Daoy (cell line): Measurements from ENCODE around the gene RHBDL1. TPM values are rescaled to one million over a fixed set of nuclear protein-coding genes. Genes with fewer than 3 reads are reported as not detected.

ENCODE experiments used
- DNase-seq: peaks from one replicate; pipeline ENCODE4 v3.0.0-alpha.2; 2015; ENCODE audit warnings: low read depth
- total RNA-seq: library from RNA; depleted of rRNA; stranded (reverse); fragments of >200 nt; shearing (Covaris generic); gene quantifications from 2 replicates; pipeline ENCODE4 v1.2.3, GENCODE V29; 2014; rRNA removed

Gene RHBDL1
- 0.11 and 1.5 TPM in 2 replicates for total RNA-seq

DNA sequence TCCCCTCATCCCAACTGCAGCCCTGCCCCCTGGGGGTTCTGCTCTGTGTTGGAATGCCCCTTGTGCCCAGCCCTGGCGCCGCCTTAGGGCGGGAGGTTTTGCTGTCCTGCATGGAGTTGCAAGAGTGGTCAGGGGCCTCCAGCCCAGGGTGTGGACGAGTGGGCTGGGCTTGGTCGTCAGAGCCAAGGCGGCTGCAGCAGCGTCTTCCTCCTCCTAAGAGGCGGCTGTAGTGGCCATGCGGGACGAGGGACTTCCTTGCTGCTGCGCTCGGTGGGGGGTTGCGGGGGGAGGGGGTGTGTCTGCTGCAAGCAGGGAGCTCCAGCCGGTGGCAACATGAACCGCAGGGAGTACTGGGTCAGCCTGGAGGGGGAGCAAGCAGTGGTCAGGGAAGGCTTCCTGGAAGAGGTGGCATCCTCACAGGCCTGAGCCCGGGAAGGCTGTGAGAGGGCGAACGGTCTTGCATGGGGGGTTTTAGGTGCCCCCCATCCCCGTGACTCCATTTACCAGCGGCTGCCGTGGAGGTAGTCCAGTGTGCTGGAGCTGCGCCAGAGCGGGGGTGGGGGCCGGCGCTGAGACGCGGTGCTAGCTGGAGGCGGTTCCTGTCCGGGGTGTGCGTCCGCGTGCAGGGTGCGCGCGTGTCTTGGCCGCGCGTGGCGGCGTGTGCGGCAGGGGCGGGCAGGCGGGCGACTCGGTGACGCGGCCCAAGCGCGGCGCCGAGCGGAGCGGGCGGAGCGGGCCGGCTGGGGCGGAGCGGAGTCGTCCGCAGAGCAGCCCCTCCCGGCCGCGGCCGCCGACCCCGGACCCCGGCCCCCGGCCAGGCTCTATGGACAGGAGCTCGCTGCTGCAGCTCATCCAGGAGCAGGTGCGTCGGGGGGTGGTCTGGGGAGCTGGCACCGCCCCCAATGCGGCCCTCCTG lies at the start of gene RHBDL1:
TSS of gene RHBDL1 (plus strand) at position 704 of the 916 bp plus-strand sequence. CDS start at position 824, 120 bp downstream.
- DNase-seq = peak; percentile 61

DNA sequence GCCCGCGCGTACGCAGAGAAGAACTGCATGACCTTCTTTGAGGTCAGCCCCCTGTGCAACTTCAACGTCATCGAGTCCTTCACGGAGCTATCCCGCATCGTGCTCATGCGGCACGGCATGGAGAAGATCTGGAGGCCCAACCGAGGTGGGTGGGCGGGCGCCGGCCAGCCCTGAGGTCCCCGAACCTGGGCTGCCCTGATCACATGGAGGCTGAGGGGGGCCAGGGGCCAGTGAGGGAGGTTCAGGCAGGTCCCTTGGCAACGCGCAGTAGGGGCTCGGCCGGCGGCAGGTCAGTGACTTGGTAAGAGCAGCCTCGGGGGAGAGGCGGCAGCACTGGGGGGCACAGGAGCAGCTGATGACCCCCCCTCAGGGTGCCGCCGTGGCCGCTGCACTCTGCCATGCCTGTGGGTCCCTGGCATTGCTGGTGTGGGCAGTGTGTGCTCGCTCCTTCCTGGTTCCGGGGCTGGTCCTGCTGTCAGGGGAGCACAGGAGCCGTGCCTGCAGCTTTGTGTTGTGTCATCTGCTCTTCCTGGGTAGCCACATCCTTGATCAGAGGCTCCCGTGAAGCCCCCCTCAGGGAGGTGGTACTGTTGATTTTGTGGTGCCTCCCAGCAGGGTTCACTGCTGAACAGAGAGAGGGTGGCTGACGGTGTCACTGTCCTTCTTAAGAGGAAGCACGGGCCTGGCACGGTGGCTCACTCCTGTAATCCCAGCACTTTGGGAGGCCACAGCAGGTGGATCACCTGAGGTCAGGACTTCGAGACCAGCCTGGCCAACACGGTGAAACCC lies 49.3 kb upstream of the RHBDL1 start:
- DNase-seq = no peak

DNA sequence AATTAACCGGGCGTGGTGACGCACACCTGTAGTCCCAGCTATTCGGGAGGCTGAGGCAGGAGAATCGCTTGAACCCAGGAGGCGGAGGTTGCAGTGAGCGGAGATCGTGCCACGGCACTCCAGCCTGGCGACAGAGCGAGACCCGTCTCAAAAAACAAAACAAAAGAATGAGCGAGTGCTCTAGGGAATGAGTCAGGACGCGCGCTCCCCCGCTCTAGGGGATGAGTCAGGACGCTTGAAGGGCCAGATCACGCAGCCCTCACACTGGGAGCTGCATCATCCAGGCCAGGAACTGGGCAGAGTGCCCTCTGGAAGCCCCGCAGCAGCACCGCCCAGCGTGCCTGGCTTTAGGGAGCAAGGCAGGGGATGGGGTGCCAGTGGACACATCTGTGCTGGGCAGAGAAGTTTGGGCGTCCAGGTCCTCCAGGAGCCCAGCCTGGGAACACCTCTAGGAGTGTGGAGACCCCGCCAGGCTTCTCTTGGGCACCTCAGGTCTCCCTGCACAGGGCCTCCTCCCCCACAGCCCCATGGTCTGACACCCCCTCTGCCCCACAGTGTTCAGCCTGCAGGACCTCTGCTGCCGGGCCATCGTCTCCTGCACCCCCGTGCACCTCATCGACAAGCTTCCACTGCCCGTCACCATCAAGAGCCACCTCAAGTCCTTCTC lies 48.6 kb upstream of the RHBDL1 start:
- DNase-seq = peak; percentile 97

DNA sequence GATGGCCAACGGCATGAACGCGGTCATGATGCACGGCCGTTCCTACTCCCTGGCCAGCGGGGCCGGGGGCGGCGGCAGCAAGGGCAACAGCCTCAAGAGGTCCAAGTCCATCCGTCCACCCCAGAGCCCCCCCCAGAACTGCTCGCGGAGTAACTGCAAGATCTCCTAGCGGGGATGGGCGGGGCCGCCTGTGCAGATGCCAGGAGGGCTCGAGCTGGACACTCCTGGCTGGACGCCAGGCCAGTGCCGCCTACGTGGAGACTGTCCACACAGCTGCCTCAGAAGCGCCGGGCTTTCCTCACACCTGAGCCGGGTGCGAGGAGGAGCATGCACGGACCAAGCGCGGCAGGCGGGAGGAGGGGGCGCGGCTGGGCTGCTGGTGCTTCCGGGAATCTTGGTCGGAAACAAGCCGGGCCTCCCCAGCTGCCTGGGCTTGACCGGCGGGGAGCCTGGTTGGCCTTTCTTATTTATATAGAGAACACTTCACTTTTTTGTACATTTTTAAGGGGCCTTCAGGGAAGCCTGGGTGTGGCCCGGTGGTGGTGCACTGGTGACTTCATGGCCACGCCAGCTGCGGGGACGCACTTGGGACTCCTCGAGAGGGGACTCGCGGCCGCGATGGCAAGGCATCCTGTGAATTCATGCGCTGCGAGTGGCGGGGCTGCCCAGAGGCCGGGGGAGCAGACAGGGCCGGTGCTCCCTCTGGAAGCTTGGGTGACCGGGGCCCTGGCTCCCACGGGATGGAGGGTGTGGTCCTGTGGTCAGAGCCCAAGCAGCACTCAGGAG lies 47.8 kb upstream of the RHBDL1 start:
- DNase-seq = peak; percentile 65

DNA sequence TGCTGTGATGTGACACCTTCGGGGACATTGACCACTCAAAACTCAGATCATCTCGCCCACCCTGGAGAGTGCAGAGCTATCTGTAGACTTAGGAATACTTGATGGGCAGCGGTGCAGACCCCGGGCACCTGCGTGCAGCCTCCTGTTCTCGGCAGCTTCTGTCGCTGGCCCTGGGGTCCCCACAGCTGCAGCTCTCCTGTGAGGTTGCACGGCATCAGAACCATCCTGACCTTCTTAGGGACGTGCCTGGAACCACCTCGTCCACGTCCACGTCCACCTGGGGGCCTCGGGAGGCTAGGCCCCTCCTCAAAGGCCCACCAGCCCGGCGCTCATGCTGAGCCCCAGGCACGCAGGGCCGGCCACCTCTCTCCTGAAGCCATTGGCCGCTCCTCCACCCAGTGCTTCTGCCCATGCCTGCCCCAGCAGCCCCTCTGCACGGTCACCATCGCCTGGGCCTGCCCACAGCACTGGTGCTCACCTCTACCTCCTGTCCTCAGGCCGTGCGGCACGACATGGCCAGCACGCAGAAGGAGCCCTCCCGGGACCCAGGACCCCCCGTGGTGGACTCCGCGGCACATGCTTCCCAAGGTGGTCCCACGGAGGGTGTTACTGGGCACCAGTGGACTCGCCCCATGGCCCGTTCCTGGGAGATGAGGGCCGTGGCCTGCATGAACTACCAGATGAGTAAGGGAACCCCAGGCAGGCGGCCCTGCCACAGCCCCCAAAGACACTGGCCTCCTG lies 47.0 kb upstream of the RHBDL1 start:
- no peak for DNase-seq

DNA sequence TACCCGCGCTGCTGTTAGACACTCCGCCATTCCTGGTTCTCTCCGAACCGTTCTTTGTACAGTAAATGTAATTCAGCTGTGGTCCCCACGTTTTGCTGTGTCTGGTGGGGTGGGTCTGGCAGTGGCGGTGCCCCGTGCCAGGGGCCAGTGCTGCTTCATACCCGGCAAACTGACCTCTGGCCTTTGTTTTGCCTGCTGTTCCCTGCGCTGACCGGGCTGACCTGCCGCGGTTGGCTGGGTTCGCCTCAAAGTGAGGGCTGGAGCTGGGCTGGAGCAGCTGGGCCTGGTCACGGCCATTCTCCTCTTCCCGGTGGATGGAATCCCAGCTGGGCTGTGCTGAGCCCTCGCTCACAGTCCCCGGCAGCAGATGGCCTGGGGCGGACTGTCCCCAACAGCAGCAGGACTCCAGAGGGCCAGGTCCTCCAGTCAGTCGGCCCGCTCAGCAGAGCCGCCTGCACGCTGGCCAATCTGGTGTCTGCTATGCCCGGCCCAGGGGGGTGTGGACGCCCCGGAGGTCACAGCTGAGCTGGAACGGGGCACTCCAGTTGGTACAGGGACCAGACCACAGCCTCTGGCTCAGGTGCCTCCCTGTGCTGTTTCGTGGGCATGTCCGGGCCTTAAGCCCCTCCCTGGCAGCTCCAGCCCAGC lies 46.2 kb upstream of the RHBDL1 start:
- DNase-seq = no peak

DNA sequence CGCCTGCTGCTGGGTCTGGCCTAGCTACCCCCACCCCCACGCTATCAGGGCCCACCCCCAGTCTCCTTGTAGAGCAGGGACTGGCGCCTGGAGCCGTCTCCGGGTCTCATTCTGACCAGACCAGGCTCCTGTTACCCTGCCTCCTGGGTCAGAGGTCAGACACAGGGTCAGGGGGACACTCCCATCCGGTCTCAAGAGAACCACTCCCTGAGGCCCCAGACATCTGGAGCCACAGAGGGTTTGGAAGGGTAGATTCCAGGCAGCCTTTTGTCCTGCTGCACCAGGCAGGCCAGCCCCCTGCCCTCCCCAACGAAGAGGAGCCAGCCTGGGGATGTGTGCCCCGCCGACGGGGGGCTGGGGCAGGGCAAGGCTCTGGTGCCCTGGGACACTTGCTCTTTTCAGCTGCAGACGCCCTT lies 45.6 kb upstream of the RHBDL1 start:
- no peak for DNase-seq

DNA sequence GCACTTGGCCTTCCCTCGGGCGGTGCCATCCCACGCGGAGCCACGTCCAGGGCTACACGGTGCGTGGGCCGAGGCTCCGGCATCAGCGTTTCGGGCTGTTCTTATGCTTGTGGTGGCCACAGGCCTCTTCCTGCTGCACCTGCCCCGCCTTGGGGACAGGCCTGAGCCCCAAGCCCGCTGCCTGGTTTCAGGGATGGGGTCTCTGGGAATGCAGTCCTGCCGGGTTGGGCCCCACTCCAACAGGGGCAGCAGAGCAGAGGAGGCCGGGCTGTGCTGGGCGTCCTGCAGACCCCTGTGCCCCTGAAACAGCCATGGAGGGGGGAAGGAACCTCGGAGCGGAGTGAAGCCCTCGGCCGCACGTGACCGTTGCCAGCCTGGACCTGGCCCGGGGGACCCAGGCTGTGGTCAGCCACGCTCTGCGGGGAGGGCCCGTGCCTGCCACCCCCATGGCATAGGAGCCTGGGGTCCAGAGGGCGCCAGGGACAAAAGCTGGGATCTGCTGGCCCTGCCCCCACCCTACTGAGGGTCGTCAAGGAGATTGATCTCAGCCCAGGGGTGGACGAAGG lies 45.1 kb upstream of the RHBDL1 start:
- DNase-seq = no peak

DNA sequence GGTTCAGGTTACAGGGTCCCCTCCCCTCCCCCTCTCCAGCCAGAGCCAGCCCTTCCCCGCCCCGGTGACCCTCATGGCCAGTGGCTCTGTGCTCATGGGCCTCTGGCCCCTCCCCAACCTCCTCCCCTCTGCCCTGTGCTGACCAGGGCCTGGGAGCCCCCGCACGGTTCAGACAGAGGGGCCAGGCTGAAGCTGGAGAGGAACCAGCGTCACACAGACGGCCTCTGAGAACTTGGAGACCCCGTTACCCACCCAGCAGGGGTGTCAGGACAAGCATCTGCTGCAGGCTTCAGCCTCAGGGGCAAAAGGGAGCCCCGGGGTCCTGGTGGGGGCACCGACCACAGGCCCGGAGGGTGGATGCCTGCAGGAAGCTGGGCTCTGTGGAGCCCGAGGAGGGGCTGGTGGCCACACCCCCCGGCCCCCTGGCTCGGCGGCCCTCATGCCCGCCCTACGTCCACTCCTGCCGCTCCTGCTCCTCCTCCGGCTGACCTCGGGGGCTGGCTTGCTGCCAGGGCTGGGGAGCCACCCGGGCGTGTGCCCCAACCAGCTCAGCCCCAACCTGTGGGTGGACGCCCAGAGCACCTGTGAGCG lies 44.6 kb upstream of the RHBDL1 start, which contains the start of gene WFIKKN1:
TSS of gene WFIKKN1 (plus strand) at position 171 of the 591 bp plus-strand sequence. CDS start at position 440, 269 bp downstream.
- no peak for DNase-seq

DNA sequence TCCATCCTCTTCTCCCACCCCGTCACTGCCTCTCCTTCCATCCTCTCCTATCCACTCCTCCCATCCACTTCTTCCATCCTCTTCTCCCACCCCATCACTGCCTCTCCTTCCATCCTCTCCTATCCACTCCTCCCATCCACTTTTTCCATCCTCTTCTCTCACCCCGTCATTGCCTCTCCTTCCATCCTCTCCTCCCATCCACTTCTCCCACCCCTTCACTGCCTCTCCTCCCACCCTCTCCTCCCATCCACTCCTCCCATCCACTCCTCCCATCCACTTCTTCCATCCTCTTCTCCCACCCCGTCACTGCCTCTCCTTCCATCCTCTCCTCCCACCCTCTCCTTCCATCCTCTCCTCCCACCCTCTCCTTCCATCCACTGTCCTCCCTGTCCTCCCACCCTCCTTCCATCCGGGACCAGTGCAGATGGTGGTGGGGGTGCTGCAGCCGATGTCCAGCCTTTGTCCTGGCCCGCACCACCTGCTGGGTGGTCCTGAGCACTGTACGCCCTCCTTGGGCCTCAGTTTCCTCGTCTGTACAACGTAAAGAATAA lies 43.6 kb upstream of the RHBDL1 start:
- no peak for DNase-seq

DNA sequence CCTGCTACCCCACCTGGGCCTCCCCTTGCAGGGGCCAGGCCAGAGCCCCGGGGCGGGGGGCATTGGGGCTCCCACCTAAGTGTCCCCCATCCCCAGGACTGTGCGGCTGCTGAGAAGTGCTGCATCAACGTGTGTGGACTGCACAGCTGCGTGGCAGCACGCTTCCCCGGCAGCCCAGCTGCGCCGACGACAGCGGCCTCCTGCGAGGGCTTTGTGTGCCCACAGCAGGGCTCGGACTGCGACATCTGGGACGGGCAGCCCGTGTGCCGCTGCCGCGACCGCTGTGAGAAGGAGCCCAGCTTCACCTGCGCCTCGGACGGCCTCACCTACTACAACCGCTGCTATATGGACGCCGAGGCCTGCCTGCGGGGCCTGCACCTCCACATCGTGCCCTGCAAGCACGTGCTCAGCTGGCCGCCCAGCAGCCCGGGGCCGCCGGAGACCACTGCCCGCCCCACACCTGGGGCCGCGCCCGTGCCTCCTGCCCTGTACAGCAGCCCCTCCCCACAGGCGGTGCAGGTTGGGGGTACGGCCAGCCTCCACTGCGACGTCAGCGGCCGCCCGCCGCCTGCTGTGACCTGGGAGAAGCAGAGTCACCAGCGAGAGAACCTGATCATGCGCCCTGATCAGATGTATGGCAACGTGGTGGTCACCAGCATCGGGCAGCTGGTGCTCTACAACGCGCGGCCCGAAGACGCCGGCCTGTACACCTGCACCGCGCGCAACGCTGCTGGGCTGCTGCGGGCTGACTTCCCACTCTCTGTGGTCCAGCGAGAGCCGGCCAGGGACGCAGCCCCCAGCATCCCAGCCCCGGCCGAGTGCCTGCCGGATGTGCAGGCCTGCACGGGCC lies 42.8 kb upstream of the RHBDL1 start:
- DNase-seq = no peak

DNA sequence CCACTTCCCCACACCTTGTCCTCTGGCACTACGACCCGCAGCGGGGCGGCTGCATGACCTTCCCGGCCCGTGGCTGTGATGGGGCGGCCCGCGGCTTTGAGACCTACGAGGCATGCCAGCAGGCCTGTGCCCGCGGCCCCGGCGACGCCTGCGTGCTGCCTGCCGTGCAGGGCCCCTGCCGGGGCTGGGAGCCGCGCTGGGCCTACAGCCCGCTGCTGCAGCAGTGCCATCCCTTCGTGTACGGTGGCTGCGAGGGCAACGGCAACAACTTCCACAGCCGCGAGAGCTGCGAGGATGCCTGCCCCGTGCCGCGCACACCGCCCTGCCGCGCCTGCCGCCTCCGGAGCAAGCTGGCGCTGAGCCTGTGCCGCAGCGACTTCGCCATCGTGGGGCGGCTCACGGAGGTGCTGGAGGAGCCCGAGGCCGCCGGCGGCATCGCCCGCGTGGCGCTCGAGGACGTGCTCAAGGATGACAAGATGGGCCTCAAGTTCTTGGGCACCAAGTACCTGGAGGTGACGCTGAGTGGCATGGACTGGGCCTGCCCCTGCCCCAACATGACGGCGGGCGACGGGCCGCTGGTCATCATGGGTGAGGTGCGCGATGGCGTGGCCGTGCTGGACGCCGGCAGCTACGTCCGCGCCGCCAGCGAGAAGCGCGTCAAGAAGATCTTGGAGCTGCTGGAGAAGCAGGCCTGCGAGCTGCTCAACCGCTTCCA lies 42.0 kb upstream of the RHBDL1 start:
- no peak for DNase-seq

DNA sequence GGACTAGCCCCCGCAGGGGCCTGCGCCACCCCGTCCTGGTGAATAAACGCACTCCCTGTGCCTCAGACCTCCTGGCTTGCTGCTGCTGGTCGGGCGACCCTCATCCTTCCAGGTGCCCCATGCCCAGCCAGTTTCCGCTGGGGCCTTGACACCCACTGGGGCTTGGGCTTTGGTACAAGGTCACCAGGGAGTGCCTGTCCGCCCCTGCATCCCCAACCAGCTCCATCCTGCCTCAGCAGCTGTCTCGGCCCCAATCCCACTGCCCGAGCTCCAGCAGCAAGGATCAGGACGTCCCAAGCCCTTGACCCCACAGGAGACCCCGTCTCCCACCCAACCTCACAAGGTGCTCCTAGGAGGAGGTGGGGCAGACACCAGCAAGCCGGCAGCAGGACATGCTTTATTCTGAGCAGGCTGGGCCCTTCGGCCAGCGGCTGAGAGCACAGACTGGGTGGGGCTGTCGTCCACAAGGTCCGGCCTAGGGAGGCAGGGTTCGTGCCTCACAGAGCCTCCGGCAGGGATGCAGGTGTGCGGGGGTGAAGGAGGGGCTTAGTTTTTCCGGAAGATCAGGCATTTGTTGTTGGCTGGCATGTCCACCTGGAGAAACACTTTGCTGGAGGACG lies 41.3 kb upstream of the RHBDL1 start:
- DNase-seq = no peak

DNA sequence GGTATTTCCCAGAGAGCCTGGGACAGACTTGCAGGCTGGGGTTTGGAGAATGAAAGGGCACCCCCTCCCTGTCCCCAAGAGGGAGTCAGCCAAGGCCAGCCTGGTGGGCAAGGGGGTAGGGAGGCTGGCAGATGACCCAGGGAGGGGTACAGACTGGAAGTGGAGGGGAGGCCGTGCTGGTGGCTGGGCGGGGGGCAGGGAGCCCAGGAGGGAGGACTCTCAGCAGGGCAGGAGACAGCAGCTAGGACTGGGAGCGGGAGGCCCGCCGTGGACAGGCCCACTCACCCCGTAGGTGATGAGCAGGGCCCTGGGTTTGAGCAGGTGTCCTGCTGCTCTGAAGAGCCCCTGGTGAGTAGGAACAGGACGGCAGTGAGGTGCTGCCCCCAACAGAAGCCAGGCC lies 40.5 kb upstream of the RHBDL1 start:
- DNase-seq = no peak

DNA sequence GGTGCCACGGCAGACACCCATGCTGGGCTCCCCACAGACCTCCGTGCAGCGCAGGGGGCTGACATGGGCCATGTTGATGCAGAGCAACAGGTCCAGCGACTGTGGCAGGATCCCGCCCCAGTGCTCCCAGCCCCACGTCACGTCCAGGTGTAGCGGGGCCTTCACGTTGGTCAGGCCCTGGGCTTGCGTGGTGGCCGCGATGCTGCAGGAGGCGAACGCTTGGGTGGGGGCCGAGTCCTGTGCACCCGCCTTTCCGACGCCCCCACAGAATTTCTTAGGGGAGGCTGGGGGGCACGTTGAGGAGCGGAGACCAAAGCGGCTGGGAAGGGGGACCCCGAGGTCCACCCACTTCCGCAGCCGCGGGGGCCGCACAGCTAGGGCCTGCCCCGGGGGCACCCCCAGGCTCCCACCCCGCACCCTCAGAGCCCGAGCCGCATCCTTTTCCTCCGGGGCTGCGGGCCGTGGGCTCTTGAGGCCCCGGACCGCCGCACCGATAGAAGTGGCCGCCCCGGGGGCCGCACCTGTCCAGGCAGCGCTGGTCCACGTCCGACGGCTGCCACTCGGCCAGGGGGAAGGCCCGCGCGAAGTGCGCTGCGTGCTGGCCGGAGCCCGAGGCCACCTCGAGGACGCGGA lies 39.8 kb upstream of the RHBDL1 start:
- no peak for DNase-seq
